Fibroblast of the aortic adventitia (primary cell): Measurements from ENCODE around the gene SSH2. TPM values are rescaled to one million over a fixed set of nuclear protein-coding genes. Genes with fewer than 3 reads are reported as not detected.

Experiments
- DNase-seq: peaks from one replicate; pipeline ENCODE4 v3.0.0-alpha.2; 2010; ENCODE audit warnings: low read depth
- H3K4me3 ChIP-seq: 2 replicates; pipeline ENCODE4 v1.5.1; 2011; ENCODE audit warnings: low read depth, mild to moderate bottlenecking, control low read depth, low read length, moderate library complexity
- total RNA-seq: library from RNA; depleted of rRNA; stranded (reverse); fragments of >200 nt; gene quantifications from 2 replicates; pipeline ENCODE4 v1.2.3, GENCODE V29; 2012; ENCODE audit warnings: low replicate concordance
- TF ChIP-seq, protein P1 (sequence below): IDR thresholded peaks from 2 replicates; pipeline ENCODE4 v1.5.1; 2011; ENCODE audit warnings: mild to moderate bottlenecking, low read length, control low read depth, inconsistent platforms; ENCODE audit not compliant: insufficient read depth

The SSH2 gene
- total RNA-seq, 1 donor: 21.1 TPM

DNA sequence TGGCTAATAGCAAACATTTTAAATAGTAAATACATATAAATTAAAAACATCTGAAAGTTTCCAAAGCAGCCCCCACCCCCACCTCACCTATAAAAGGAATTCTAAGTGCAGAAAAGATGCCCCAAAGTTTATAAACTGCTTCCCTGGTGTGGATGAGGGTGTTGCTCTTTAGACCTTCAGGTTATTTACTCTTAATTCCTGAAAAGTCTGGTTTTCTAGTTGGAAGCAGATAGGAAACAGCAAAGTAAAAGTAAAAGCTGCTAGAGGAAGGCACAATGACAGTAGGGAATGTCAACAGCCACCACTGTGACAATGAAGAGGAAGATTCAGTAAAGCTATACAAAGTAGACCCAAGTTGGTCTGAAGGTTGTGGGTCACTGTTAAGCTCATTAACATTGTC is 37.8 kb downstream of the SSH2 start:
- TF ChIP-seq, protein P1, sequence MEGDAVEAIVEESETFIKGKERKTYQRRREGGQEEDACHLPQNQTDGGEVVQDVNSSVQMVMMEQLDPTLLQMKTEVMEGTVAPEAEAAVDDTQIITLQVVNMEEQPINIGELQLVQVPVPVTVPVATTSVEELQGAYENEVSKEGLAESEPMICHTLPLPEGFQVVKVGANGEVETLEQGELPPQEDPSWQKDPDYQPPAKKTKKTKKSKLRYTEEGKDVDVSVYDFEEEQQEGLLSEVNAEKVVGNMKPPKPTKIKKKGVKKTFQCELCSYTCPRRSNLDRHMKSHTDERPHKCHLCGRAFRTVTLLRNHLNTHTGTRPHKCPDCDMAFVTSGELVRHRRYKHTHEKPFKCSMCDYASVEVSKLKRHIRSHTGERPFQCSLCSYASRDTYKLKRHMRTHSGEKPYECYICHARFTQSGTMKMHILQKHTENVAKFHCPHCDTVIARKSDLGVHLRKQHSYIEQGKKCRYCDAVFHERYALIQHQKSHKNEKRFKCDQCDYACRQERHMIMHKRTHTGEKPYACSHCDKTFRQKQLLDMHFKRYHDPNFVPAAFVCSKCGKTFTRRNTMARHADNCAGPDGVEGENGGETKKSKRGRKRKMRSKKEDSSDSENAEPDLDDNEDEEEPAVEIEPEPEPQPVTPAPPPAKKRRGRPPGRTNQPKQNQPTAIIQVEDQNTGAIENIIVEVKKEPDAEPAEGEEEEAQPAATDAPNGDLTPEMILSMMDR: no peak
- DNase-seq: no peak

DNA sequence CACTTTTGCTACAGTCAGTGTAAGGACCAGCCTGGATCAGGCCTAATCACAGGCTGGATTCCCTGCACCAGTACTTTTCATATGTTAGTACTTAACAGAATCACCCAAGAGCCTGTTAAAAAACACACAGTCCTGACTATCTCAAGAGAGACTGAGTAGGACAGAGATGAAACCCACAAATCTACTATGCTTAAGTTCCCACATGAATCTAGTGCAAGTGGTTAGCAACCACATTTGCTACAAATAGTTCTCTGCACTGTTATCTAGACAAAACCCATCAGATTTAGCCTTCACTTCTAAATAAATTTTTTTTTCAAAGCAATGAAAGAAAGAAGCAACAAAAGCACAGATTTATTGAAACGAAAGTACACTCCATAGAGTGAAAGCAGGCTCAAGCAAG is 38.9 kb downstream of the SSH2 start:
- TF ChIP-seq, protein P1: no peak
- no peak overlapping the region for H3K4me3 ChIP-seq
- DNase-seq: no peak

More for the DNA sequence above, 37.8 kb downstream of the SSH2 start:
- no peak overlapping the region for H3K4me3 ChIP-seq

DNA sequence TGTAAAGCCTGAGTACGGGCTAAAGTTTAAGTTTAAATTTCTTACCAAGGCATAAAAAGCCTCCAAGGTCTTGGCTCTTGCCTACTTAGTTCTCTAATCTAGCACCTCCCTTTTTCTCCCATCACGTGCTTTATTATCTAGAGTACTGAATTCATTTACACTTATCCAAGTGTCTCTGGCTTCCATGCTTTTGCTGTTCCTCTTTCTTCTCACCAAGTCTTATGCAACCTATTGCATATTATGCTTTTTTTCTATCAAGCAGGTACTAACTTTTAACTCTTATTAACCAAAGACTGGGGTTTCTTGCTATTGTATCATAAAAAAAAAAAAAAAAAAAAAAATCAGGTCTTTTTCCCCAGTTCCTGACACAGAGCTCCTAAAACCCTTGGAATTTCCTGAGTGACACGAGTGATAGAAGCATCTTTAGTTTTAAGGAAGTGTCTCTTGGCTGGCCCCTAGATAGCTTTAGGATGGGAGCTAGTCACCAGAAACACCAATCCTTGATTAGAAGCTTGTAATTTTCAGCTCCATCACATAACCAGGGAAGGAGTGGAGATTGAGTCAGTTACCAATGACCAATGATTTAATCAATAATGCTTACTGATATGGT is 44.9 kb downstream of the SSH2 start:
- no peak overlapping the region for H3K4me3 ChIP-seq
- TF ChIP-seq, protein P1: no peak
- DNase-seq: no peak

DNA sequence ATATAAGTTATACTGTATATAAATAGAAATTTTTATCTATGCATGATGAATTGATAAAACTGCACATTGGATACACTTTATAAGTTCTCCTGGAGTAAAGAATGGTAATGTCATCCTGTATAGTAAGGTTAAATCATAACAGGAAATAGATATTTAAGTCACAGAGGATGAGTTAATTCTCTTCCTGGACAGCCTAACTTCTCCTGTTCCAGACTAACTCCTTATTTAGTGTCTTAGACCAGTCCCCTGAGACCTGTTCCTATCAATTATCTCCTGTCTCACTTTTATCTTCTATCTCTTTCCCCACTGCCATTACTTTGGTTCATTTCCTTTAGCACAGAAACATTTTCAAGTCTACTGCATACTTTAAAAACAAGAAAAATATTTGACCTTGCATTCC is 46.5 kb downstream of the SSH2 start:
- peak; percentile 51 for DNase-seq
- H3K4me3 ChIP-seq: no peak overlapping the region
- TF ChIP-seq, protein P1: no peak

DNA sequence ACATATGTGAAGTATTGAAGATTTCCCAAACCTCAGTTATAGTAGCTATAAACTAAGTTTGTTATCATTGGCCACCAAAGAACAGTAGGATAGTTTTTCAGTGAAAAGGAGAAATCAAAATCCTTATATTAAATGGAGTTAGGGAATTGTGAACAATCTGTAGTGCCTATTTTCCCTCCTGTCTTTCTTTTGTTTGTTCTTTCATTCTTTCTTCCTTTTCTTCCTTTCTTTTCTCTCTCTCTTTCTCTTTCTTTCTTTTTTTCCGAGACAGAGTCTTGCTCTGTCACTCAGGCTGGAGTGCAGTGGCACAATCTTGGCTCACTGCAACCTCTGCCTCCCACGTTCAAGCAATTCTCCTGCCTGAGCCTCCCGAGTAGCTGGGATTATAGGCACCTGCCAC is 48.8 kb downstream of the SSH2 start:
- no peak for DNase-seq
- TF ChIP-seq, protein P1: no peak
- H3K4me3 ChIP-seq: no peak overlapping the region

DNA sequence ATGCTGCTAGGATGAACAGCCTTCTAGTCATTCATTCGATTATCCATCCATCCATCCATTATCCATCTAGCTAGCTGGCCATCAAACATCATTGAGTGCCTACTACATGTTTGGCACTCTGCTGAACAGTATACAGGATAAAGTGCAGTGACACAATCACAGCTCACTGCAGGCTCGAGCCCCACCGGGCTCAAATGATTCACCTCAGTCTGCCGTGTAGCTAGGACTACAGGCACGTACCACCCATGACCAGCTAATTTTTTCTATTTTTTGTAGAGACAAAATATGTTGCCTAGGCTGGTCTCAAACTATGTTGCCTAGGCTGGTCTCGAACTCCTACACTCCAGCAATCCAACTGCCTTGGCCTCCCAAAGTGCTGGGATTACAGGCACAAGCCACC is 50.0 kb downstream of the SSH2 start:
- no peak overlapping the region for H3K4me3 ChIP-seq
- no peak for DNase-seq
- TF ChIP-seq, protein P1: no peak
